IPS DF 4.7 (cell line): ENCODE measurements around the gene TRIM4.
"Not testable (repeated sequence)": the region's sequence is repeated elsewhere in the genome, so short reads cannot be mapped to it uniquely, and the experiment has no call there.

ENCODE experiments used
- DNase-seq: peaks from one replicate; pipeline ENCODE4 v3.0.0-alpha.2; 2013; ENCODE audit warnings: low spot score; ENCODE audit errors: extremely low read depth

TRIM4 gene, protein sequence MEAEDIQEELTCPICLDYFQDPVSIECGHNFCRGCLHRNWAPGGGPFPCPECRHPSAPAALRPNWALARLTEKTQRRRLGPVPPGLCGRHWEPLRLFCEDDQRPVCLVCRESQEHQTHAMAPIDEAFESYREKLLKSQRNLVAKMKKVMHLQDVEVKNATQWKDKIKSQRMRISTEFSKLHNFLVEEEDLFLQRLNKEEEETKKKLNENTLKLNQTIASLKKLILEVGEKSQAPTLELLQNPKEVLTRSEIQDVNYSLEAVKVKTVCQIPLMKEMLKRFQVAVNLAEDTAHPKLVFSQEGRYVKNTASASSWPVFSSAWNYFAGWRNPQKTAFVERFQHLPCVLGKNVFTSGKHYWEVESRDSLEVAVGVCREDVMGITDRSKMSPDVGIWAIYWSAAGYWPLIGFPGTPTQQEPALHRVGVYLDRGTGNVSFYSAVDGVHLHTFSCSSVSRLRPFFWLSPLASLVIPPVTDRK

DNA sequence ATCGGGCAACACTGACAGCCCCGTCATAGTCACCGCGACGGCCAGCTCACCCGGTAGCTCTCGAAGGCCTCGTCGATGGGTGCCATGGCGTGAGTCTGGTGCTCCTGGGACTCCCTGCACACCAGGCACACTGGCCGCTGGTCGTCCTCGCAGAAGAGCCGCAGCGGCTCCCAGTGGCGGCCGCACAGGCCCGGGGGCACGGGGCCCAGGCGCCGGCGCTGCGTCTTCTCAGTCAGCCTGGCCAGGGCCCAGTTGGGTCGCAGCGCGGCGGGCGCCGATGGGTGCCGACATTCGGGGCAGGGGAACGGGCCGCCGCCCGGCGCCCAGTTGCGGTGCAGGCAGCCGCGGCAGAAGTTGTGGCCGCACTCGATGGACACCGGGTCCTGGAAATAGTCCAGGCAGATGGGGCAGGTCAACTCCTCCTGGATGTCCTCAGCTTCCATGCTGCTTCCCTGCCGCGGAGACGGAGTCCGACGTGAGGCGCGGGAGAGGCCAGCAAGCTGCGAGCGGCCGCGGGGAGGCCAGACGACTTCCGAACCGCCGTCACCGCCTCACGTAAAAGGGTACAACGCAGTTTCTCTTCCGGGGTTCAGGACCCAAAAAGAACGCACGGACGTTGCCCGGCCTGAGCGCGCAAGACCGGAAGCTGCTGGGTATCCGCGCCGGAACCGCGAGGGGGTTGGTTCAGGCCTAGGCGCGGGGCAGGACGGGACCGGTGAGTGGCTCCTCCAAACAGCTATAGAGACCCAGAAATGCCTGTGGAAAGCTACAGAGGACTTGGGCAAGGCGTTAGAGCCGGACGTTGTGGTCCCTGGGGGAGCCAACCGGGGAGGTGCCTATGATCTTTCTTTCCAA lies at the start of gene TRIM4:
Gene TRIM4 (minus strand): TSS at position 572 of the 855 bp plus-strand sequence. CDS start 129 bp downstream, at position 443.
- DNase-seq: no peak

DNA sequence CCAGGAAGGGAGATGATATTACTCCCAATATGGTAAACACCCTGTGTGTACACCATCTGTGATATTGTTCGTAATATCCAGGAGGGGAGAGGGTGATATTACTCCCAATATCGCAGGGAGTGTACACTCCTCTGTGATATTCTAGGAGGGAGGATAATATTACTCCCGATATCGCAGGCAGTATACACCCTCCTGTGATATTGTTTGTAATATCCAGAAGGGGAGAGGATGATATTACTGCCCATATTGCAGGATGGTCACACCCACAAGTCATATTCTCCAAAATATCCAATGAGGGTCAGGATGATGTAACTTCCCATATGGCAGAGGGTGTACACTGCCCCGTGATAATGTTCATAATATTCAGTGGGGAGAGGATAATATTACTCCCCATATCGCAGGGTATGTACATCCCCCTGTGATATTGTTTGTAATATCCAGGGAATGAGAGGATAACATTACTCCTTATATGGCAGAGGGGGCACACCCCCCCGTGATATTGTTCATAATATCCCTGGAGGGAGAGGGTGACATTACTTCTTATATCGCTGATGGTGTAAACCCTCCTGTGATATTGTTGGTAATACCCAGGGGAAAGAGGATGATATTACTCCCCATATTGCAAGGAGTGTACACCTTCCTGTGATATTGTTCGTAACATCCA lies 39.4 kb upstream of the TRIM4 start:
- DNase-seq: no peak

DNA sequence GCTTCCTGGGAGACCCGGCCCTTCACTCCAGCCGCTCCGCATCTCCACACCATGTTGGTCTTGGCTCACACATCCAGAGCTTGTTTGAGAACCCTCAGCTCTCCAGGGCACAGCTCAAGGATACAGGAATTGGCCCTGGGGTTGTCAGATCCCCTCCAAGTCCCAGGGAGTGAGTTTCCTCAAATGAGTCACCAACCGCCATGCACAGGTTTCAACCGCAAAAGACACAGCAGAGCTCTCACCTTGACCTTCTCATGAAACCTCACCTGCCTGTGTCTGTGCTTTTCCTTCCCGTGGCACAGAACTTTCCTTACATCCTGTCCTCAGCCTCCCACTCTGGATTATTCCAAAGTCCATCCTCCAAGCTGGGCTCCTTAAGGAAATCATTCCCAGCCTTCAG lies 35.9 kb upstream of the TRIM4 start:
- no peak for DNase-seq

DNA sequence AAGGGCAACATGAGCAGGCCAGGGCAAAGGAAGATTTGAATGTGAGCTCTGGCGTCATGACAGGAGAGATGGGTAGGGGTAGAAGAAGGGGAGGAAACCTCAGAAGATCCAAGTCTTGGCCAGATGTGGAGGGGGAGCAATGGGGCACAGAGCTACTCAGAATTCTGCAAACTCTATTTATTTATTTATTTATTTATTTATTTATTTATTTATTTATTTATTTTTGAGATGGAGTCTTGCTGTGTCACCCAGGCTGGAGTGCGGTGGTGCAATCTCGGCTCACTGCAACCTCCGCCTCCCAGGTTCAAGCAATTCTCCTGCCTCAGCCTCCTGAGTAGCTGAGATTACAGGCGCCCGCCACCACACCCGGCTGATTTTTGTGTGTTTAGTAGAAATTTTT lies 35.3 kb upstream of the TRIM4 start:
- not testable (repeated sequence) for DNase-seq

DNA sequence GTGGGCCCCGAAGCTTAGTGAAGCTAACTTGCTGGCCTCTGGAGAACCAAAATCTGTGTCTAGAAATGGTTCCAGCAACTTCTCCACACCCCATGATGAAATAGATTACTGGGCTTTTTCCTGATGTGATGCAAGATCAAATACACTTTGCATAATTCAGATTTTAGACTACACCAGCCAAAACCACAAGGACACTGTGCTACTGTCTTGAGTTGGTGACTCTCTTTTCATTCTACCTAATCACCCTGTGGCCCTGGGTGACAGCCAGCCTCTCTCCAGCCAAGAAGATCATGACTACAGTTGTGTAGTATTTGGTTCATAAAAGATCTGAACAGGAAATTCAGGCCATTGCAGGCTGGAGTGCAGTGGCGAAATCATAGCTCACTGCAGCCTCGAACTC lies 34.3 kb upstream of the TRIM4 start:
- DNase-seq: no peak

DNA sequence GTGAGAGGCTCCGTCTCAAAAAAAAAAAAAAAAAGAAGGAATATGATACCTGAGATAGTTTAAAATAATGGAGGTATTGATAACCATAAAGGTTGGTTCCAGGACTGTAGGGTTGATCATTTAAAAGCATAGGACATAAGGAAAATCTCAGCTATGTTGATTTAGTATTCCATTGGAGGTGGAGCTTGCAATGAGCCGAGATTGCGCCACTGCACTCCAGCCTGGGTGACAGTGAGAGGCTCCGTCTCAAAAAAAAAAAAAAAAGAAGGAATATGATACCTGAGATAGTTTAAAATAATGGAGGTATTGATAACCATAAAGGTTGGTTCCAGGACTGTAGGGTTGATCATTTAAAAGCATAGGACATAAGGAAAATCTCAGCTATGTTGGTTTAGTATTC lies 33.3 kb upstream of the TRIM4 start:
- not testable (repeated sequence) for DNase-seq

DNA sequence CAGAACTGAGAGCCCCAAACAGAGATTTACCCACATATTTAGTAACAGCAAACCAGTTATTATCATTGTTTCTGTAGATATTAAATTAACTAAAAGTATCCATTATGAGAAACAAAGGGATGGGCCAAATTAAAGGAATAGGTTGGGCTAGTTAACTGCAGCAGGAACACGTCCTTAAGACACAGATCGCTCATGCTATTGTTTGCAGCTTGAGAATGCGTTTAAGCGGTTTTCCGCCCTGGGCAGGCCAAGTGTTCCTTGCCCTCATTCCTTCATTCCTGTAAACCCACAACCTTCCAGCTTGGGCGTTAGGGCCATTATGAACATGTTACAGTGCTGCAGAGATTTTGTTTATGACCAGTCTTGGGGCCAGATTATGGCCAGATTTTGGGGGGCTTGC lies 31.5 kb upstream of the TRIM4 start:
- DNase-seq: not testable (repeated sequence)

DNA sequence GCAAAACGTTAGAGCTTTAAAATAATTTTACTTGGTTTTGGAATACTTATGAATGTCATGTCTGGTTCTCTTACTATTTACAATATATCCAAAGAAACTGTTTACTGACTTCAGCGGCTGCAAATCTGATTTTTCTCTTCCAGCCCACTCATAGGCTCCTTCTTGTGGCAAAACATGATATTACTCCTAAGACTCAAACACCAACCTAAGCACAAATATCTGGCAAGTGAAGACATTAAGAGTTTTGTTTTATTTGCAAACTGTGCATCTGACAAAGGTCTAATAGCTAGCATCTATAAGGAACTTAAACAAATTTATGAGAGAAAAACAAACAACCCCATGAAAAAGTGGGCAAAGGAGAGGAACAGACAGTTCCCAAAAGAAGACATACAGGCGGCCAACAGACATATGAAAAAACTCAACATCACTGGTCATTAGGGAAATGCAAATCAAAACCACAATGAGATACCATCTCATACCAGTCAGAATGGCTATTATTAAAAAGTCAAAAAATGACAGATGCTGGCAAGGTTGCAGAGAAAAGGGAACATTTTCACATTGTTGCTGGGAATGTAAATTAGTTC lies 30.4 kb upstream of the TRIM4 start:
- no peak for DNase-seq

DNA sequence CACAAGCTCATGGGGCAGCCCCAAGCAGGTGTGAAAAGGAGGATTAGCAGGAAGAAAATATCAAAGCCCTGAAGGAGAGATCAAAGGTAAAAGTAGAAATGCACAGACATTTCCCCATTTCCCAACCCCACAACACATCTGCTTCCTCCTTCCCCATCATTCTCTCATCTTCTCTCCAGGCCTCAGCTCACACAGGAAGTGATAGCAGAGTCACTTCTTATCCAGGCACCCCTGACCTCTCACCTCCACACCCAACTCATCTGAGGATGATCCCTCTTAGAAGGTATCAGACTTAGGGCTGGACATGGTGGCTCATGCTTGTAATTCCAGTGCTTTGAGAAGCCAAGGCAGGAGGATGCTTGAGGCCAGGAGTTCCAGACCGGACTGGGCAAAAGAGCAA lies 28.3 kb upstream of the TRIM4 start:
- no peak for DNase-seq

DNA sequence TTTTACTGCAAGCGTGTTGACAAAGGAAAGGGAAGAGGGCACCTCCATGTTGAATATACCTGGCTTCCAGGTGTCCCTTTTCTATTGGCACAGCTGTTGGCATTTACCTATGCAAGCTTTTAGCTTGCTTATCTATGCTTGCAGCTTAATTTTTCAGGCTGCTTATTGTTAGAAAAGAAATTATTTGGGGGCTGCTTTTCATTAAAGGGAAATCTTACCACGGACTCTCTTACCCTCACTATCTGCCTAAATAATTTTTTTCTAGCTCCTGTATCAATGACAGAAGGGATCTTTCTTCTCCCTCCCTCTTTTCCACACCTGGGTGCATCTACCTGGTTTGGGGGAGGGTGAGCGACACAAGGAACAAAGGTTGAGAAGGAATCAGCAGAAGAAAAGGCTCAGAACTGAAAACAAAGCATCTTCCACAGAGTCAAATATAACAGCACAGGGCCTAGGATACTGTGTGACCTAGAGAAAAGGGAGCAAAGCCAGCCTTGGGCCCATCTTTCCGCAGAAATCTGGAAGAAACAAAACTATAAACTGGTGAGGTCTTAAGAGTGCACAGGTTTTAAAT lies 25.3 kb upstream of the TRIM4 start:
- no peak for DNase-seq

DNA sequence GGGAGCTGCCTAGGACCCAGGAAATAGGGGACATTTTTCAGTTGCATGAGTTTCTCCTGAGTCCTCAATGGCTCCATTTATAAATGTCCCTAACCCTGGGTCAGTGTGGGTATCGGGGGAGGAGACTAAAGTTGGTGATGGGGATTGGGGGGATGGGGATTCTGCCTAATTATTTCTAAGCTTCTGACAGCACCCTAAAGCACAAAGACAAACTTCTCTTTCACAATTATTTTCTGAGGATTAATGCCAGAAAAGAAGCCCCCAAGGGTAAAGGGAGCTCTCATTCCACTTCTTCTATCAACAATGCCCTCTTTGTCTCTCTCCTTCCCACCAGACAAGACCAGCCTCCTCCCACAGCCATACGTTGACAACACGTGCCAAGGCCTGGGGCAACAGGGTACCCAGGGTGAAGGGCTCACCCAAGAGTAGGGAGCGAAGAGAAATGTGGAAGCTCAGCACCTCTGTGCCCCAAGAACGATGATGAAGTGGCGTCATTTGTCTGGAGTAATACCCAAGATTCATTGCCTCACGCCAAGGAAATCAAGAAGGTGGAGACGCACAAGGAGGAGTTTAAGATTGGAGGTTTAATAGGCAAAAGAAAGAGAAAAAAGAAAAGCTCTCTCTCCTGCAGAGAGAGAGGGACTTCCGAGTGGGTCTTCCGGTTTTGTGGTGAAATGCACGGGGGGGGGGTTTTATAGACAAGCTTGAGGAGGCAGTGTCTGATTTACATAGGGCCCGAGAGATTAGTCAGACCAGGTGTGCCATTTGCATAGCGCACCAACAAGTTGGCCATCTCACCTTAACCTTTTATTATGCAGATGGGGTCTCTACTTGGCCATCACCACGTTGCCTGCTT lies 24.5 kb upstream of the TRIM4 start:
- peak; percentile 95 for DNase-seq

DNA sequence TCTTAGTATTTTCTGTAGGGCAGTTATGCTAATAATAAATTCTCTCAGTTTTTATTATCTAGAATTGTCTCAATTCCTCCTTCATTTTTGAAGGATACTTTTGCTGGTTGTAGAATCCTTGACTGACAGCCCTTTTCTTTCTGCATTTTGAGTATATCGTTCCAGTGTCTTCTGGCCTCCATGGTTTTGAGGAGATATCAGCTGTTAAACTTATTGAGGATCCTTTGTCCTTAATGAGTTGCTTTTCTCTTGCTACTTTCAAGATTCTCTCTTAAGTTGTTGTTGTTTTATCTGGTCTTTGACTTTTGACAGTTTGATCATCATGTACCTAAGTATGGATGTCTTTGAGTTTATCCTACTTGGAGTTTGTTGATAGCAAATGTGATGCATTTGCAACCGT lies 19.0 kb upstream of the TRIM4 start:
- DNase-seq: no peak

DNA sequence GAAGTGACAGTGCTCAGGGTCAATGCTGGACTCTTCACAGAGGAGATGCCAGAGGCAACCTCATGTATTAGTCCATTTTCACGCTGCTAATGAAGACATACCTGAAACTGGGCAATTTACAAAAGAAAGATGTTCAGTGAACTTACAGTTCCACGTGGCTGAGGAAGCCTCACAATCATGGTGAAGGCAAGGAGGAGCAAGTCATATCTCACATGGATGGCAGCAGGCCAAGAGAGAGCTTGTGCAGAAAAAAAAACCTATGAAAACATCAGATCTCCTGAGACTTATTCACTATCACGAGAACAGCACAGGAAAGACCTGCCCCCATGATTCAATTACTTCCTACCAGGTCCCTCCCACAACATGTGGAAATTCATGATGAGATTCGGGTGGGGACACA lies 15.7 kb upstream of the TRIM4 start:
- not testable (repeated sequence) for DNase-seq

DNA sequence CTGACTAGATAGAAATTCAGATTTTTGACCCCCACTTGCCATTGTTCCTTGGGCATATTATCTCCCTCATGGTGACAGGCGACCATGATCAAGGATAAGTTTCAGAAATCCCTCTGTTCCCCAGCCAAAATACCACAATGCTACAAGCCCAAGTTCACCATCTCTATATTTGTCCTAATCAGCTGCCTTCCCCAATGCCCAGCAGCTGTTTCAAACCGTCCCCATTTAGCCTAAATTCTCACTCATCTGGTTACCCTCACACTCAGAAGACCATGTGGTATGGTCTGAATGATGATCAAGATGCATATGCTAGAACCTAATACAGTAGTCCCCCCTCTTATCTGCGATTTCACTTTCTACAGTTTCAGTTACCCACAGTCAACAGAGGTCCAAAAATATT lies 11.0 kb upstream of the TRIM4 start:
- no peak for DNase-seq

DNA sequence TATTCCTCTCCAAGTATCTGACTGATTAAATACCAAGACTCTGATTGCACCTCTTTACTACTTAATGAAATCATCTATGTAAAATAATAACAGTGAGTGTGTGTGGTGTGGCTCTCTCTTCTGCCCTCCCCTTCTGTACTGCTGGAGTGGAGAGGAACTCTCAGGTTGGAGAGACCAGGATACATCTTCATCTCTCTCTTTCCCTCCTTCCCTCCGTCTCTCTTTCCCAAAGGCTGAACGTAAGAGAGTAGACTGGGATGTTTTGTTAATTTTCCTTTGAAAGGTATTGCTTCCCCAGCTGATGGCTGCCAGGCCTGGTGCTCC lies 10.4 kb upstream of the TRIM4 start:
- DNase-seq: no peak

DNA sequence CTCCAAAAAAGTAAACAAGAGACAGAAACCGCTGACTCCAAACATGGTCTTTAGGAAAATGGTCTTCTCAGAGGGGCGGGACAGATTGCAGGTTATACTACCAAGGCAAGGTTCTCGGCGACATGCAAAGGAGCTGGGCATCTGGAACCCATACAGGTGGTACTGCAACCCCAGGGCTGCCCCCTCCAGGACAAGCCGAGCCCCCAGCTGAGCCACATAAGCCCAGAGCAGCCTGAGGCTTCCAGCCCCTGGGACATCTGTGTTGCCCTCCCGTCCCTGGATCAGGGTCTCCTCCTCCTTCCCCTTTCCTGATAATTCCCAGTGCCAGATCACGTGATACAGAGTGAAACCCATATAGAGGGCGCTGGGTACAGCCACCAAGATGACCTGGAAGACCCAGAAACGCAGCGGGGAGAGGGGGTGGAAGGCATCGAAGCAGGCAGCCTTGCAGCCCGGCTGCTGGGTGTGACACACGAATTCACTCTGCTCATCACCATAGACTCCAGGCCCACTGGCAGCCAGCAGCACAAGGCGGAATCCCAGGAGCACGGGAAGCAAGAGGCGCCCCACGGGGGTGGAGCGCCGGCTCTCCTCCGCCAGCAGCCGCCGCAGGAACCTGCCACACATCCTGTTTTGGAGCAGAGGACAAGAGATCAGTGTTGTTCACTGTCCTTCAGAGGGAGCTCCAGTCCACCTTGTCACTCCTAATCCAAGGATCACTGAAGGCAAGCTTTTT lies 9.8 kb upstream of the TRIM4 start, which contains the start of gene GJC3:
Gene GJC3 (minus strand): TSS at position 627 of the 736 bp plus-strand sequence. CDS start 0 bp downstream, at position 627.
- DNase-seq: no peak

DNA sequence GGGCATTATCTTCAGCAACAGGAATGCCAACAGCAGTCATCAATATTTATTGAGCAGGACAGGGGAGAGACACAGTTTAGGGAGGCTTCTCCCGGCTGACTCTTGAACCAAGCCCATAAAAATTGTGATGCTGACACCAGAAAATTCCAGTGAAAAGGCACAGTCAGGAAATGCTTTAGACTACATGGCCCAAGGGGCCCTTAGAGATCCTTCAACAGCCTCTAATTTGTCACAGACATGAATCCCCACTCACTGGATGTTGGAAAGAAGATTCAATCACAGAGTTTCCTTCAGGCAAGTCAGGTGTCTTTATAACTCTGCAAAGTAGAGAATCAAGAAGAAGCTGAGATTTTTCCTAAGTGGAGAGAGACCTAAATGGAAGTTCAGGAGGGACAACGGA lies 8.9 kb upstream of the TRIM4 start:
- no peak for DNase-seq

DNA sequence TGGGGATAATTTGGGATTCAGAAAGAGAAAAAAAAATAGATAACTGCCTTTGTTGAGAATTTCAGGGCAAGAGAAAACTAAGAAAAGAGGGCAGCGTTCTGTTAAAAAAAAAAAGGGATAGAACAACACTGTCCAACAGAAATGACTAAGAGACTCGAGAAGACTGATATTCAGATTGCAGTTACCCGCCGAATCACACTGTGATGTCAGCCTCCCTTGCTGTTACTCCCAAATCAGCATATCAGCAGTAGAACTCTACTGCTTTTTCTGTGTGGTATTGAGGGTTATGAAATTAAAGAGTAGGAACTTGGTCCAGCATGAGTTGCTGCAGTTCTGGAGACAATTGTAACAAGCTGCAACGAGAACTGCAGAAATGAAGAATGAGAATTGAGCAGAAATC lies 8.2 kb upstream of the TRIM4 start:
- no peak for DNase-seq

DNA sequence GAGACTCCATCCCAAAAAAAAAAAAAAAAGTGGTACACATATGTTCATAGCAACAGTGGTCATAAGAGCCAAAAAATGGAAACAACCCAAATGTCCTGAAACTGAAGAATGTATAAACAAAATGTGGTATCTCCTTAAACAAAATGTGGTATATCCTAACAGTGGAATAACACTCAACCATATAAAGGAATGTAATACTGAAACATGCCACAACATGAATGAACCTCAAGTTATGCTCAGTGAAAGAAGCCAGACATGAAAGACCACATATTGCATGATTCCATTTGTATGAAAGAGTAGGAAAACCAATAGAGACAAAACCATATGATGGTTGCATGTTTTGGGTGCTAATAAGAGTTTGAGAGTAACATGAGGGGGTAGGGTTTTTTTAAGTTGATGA lies 7.0 kb upstream of the TRIM4 start:
- DNase-seq: no peak

DNA sequence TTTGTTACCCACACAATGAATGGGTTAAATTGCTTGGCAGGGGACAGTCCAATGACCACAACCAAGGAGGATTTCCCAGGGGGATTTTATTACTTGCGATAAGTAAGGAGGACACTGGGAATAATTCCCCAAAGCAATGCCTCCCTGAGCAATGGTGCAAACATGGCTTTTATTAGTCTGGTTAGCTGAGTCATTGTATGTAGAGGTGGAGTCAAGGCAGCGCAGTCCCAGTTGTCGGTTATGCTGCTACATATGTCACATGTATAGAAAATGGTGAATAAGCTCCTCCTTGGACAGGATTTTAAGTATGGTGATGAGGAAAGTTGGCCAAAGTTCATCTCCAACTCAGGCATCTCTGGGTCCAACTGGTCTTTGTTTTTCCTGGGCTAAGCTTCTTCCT lies 3.9 kb upstream of the TRIM4 start:
- no peak for DNase-seq
